ENCODE measurements around the gene CDK5.

DNA sequence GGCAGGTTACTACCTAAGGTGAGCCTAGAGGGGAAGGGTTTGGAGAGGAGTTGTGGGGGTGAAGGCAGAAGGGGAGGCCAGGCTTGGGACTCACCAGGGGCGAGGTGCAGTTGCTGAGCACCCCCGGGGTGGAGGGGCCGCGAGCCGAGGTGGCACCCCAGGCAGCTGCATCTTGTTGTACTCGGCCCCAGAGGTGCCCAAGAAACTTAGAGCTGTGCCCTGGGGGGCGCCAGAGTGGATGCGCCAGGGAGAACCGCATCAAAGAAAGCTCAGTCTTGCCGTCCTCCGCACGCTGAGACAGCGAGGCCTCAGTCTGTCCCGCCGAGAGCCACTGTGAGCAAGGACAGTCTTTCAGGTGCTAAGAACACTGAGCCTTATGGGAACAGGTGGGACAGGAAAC is 40.8 kb downstream of the CDK5 start:
- no peak for TF ChIP-seq EZH2 (IDR thresholded peaks at IDR 0.05; ENCODE audit: borderline replicate concordance, insufficient read depth, low read length, poor library complexity, severe bottlenecking)
- no peak for TF ChIP-seq EP300 (conservative IDR thresholded peaks at IDR 0.05; ENCODE audit: poor library complexity, severe bottlenecking)
- TF ChIP-seq REST (IDR thresholded peaks at IDR 0.05; ENCODE audit: borderline replicate concordance) = no peak
- no peak for TF ChIP-seq CTCF (IDR thresholded peaks at IDR 0.05; ENCODE audit: poor library complexity, severe bottlenecking)
- TF ChIP-seq RAD21 (conservative IDR thresholded peaks at IDR 0.05) = no peak
- no peak for TF ChIP-seq POLR2AphosphoS5 (IDR thresholded peaks at IDR 0.05)
- TF ChIP-seq TAF1 (IDR thresholded peaks at IDR 0.05; ENCODE audit: low read depth) = no peak
- no peak for TF ChIP-seq MXI1 (conservative IDR thresholded peaks at IDR 0.05; ENCODE audit: poor library complexity, severe bottlenecking)
